H1 (cell line): Measurements from ENCODE around the gene SPOCK1.

Experiments used
- CTCF ChIP-seq, 3 experiments: IDR thresholded peaks; 1 replicate in 2 of 3; 2 replicates in 1 of 3; pipeline versions ENCODE4 v1.5.1 to v1.6.1; 2011; ENCODE audit warnings: low read length in 3 of 3, mild to moderate bottlenecking in 3 of 3, inconsistent platforms in 2 of 3, low read depth in 1 of 3, moderate library complexity in 1 of 3; ENCODE audit not compliant: insufficient read depth in 1 of 3; ENCODE audit errors: control extremely low read depth in 1 of 3
- EZH2 ChIP-seq: fragments of 200-600 bp; sonication (generic); IDR thresholded peaks from 2 replicates; pipeline ENCODE4 v1.7.1; 2012; ENCODE audit warnings: low read depth, mild to moderate bottlenecking, moderate library complexity, low read length, inconsistent platforms; ENCODE audit not compliant: severe bottlenecking
- HDAC2 ChIP-seq, 2 experiments: fragments of 300-600 bp in 1 of 2; sonication (generic) in 1 of 2; IDR thresholded peaks; 2 replicates each; pipeline ENCODE4 v1.6.1; 2011 to 2012; ENCODE audit warnings: low read depth in 2 of 2, low read length in 2 of 2, mild to moderate bottlenecking in 2 of 2, moderate library complexity in 2 of 2, borderline replicate concordance in 1 of 2, inconsistent platforms in 1 of 2
- KDM1A ChIP-seq: fragments of 200-600, 300-600 bp; sonication (generic); IDR thresholded peaks from 2 replicates; pipeline ENCODE4 v1.7.1; 2016; ENCODE audit warnings: mild to moderate bottlenecking, low read length, borderline replicate concordance
- KDM5A ChIP-seq: fragments of 200-600 bp; IDR thresholded peaks from 2 replicates; pipeline ENCODE4 v1.7.1; 2012; ENCODE audit warnings: mild to moderate bottlenecking, low read length, inconsistent platforms, mixed read lengths
- MAFK ChIP-seq: IDR thresholded peaks from 2 replicates; pipeline ENCODE4 v1.6.1; 2012; ENCODE audit warnings: low read depth, mild to moderate bottlenecking, improper control_type of control experiment, low read length
- POLR2A ChIP-seq, 2 experiments: IDR thresholded peaks; 1 replicate in 1 of 2; 2 replicates in 1 of 2; pipeline ENCODE4 v1.6.1; 2011; ENCODE audit warnings: low read depth in 2 of 2, low read length in 2 of 2, mild to moderate bottlenecking in 2 of 2; ENCODE audit errors: control extremely low read depth in 1 of 2
- POLR2AphosphoS5 ChIP-seq: IDR thresholded peaks from 2 replicates; pipeline ENCODE4 v1.6.1; 2011; ENCODE audit warnings: low read depth, low read length

DNA sequence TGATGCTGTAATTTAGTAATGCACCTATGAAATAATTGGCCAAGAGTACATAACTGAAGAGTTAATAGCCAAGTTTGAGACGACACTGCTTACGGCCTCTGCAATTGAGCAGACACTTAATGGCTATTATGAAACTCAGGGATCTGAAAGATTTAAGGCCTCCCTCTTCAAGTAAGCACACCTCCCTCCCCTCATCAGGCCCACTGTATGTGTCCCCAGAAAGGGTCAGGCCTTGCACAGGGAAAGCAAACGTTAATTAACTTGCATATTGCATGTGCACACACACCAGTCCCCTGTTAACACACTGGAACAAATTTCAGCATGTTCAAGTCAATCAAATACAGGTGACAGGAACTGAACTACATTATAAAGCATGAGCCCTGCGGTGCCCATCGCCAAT is 163.6 kb downstream of the SPOCK1 start:
- TF ChIP-seq KDM5A (no peak), CTCF (IDR thresholded peaks at IDR 0.05; ENCODE audit: control extremely low read depth in 1 of 3, insufficient read depth in 1 of 3, low read depth in 1 of 3, low read length in 3 of 3) (no peak), EZH2 (no peak), MAFK (no peak), POLR2A (IDR thresholded peaks at IDR 0.05; ENCODE audit: control extremely low read depth in 1 of 2, low read depth in 2 of 2, low read length in 2 of 2) (no peak), KDM1A (no peak), HDAC2 (IDR thresholded peaks at IDR 0.05; ENCODE audit: borderline replicate concordance in 1 of 2, low read depth in 2 of 2, low read length in 2 of 2) (no peak), POLR2AphosphoS5 (no peak)
